CD4-positive, alpha-beta T cell (primary cell): Measurements from ENCODE around the gene PPP1R3D. TPM values are rescaled to one million over a fixed set of nuclear protein-coding genes. Genes with fewer than 3 reads are reported as not detected.

ENCODE experiments used
- ATAC-seq: fragments of 200-7000 bp; cut with Tn5 transposase; one replicate; pipeline ENCODE4 v1.10.0; 2022; ENCODE audit warnings: mild to moderate bottlenecking; ENCODE audit not compliant: poor library complexity
- CTCF ChIA-PET: fragments of 350-600 bp; sonication (Branson Sonifier 250); formaldehyde crosslinking; loops from one replicate; lab custom pipeline; 2021; ENCODE audit warnings: antibody characterized with exemption, inconsistent platforms; lab: Charles Lee
- POLR2A ChIA-PET: fragments of 350-600 bp; sonication (Branson Sonifier 250); formaldehyde crosslinking; loops from one replicate; lab custom pipeline; 2021; ENCODE audit warnings: antibody characterized with exemption, inconsistent platforms; lab: Charles Lee
- DNase-seq, 14 experiments: peaks; one replicate each; pipeline ENCODE4 v3.0.0-alpha.2; 2013 to 2020; ENCODE audit warnings: mixed read lengths in 2 of 14
- H3K27ac ChIP-seq, 2 donors: one replicate each; pipeline versions ENCODE4 v1.5.1 to v1.7.0; 2013; ENCODE audit warnings: low read length in 2 of 2, low read depth in 1 of 2, mild to moderate bottlenecking in 1 of 2
- H3K27me3 ChIP-seq, 2 experiments: 1 replicate in 1 of 2; 2 replicates in 1 of 2; pipeline versions ENCODE4 v1.6.1 to v1.7.0; 2013; ENCODE audit warnings: low read length in 2 of 2, control low read depth in 1 of 2, mild to moderate bottlenecking in 1 of 2, moderate library complexity in 1 of 2; ENCODE audit not compliant: insufficient read depth in 2 of 2, control insufficient read depth in 1 of 2
- H3K36me3 ChIP-seq: one replicate; pipeline ENCODE4 v1.6.1; 2013; ENCODE audit warnings: low read length, control low read depth; ENCODE audit not compliant: insufficient read depth
- H3K4me1 ChIP-seq: one replicate; pipeline ENCODE4 v1.6.1; 2013; ENCODE audit warnings: low read length, control low read depth; ENCODE audit not compliant: insufficient read depth
- H3K4me3 ChIP-seq: one replicate; pipeline ENCODE4 v1.5.1; 2013; ENCODE audit warnings: mild to moderate bottlenecking, low read length, moderate library complexity
- H3K9me3 ChIP-seq, 2 experiments: 1 replicate in 1 of 2; 2 replicates in 1 of 2; pipeline versions ENCODE4 v1.6.1 to v1.7.0; 2013; ENCODE audit warnings: low read length in 2 of 2, mild to moderate bottlenecking in 2 of 2, control low read depth in 1 of 2, moderate library complexity in 1 of 2; ENCODE audit not compliant: control insufficient read depth in 1 of 2, insufficient read depth in 1 of 2
- H3K27ac Mint-ChIP-seq: one replicate; pipeline ENCODE4 v1.8.0; 2020; ENCODE audit warnings: mixed read lengths
- H3K27me3 Mint-ChIP-seq: one replicate; pipeline ENCODE4 v1.8.0; 2021; ENCODE audit warnings: mixed read lengths
- H3K36me3 Mint-ChIP-seq: one replicate; pipeline ENCODE4 v1.8.0; 2021; ENCODE audit warnings: low read depth, mixed read lengths
- H3K4me1 Mint-ChIP-seq: one replicate; pipeline ENCODE4 v1.8.0; 2021; ENCODE audit warnings: low read depth, mixed read lengths
- H3K4me3 Mint-ChIP-seq: one replicate; pipeline ENCODE4 v1.8.0; 2020; ENCODE audit warnings: mild to moderate bottlenecking, mixed read lengths
- H3K9me3 Mint-ChIP-seq: one replicate; pipeline ENCODE4 v1.8.0; 2020; ENCODE audit warnings: mixed read lengths
- CTCF ChIP-seq: fragments of 200-600 bp; IDR thresholded peaks from one replicate; pipeline ENCODE4 v1.8.0; 2022; ENCODE audit warnings: antibody characterized with exemption, mild to moderate bottlenecking
- intact Hi-C, 2 experiments: fragments of 100-400 bp; cut with DNase I in 1 of 2; cut with micrococcal nuclease in 1 of 2; formaldehyde crosslinking; loops; one replicate each; pipeline versions ENCODE4 v1.15.1 to v1.9.0; 2023 to 2025; cut with DNase I, micrococcal nuclease
- total RNA-seq, 174 experiments: library from RNA in 2 of 174; stranded (reverse) in 2 of 174; gene quantifications; one replicate each; pipeline ENCODE4 v1.2.3 and lab custom pipeline; 2021 to 2026

PPP1R3D gene
- total RNA-seq, 2 experiments from 2014 or later: 5.1 to 5.4 TPM

DNA sequence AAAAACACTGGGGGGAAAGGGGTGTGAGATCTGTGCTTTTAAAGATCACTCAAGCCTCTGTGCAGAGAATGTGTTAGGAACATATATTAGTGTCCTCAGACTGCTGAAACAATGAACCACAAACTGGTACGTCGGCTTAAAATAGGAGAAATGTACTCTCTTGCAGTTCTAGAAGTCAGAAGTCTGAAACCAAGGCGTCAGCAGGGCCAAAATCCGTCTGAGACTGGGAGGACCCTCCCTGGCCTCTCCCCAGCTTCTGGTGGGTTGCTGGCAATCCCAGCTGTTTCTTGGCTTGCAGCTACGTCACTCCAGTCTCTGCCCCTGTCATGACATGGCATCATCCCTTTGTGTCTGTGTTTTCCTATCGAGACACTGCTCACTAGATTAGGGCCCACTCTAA, 22.1 kb upstream of the PPP1R3D start:
- Mint-ChIP-seq H3K4me3 (no peak overlapping the region), H3K9me3 (no peaks in the 10 kb centered on the region), H3K36me3 (peaks cover 3% of the 10 kb centered on the region), H3K27ac (no peak overlapping the region), H3K27me3 (no peaks in the 10 kb centered on the region), H3K4me1 (no peaks in the 10 kb centered on the region)
- no peaks in the 10 kb centered on the region for H3K4me1 ChIP-seq
- intact Hi-C loops: no loop called here
- no peak for DNase-seq
- ChIA-PET POLR2A (no interaction called here), CTCF (no interaction called here)
- peaks cover 6% of the 10 kb centered on the region for H3K36me3 ChIP-seq
- no peak for ATAC-seq
- no peak for TF ChIP-seq CTCF
- H3K27me3 ChIP-seq: no peaks in the 10 kb centered on the region
- H3K27ac ChIP-seq: no peak overlapping the region
- no peaks in the 10 kb centered on the region for H3K9me3 ChIP-seq
- no peak overlapping the region for H3K4me3 ChIP-seq

GRCh38 chr20:59961423-59961822, 21.3 kb upstream of the PPP1R3D start:
- Histone ChIP-seq H3K4me3 (no peak overlapping the region), H3K36me3 (peaks cover 6% of the 10 kb centered on the region), H3K4me1 (no peaks in the 10 kb centered on the region), H3K27me3 (no peaks in the 10 kb centered on the region), H3K27ac (no peak overlapping the region), H3K9me3 (no peaks in the 10 kb centered on the region)
- Mint-ChIP-seq H3K27me3 (no peaks in the 10 kb centered on the region), H3K36me3 (peaks cover 3% of the 10 kb centered on the region), H3K4me1 (no peaks in the 10 kb centered on the region), H3K9me3 (no peaks in the 10 kb centered on the region), H3K27ac (no peak overlapping the region), H3K4me3 (no peak overlapping the region)
- no peak for ATAC-seq
- POLR2A ChIA-PET: interaction anchor here (0.5 kb wide), 1 partner anchor 18 kb away, joined by 3 read pairs; no protein-coding TSS in a partner anchor
- TF ChIP-seq CTCF: no peak
- CTCF ChIA-PET: no interaction called here
- intact Hi-C loops: no loop called here
- no peak for DNase-seq

DNA sequence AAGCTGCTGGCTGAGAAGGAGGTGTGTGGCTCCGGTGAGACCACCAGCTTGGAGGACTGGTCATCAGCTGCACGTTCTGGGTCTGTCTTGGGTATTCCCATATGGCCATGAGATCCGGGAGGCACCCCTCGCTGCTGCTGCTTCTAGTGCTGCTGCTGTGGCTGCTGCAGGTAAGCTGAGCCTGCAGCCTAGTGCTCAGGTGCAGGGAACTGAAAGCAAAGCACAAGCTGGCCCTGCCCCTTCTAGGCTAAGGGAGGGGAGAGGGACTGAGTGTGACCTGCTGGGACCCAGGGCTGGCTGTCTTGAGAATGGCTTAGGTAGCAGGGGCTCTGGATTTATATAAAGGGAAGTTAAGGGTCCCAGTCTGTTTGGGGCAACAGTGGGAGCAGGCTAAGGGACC, 18.5 kb upstream of the PPP1R3D start:
- ChIA-PET POLR2A (no interaction called here), CTCF (interaction anchor here (2.0 kb wide), 1 partner anchor 25 kb away, joined by 7 read pairs; the partner anchor contains the start of gene SYCP2)
- Mint-ChIP-seq H3K36me3 (peaks cover 3% of the 10 kb centered on the region), H3K9me3 (no peaks in the 10 kb centered on the region), H3K27me3 (no peaks in the 10 kb centered on the region), H3K4me3 (no peak overlapping the region), H3K4me1 (no peaks in the 10 kb centered on the region), H3K27ac (no peak overlapping the region)
- ATAC-seq (no peak), DNase-seq (no peak)
- intact Hi-C loops: no loop called here
- no peak overlapping the region for H3K4me3 ChIP-seq
- no peaks in the 10 kb centered on the region for H3K27me3 ChIP-seq
- TF ChIP-seq CTCF: no peak
- H3K27ac ChIP-seq: no peak overlapping the region
- H3K36me3 ChIP-seq: peaks cover 6% of the 10 kb centered on the region
- H3K4me1 ChIP-seq: no peaks in the 10 kb centered on the region
- no peaks in the 10 kb centered on the region for H3K9me3 ChIP-seq
